PC-9 (cell line): ENCODE results near the gene YEATS4. TPM values are rescaled to one million over a fixed set of nuclear protein-coding genes. Genes with fewer than 3 reads are reported as not detected.

ENCODE experiments used
- BruUV-seq: library from RNA; stranded (reverse); fragments of 400-500 nt; replicated peaks from 2 replicates; lab custom pipeline; 2021; lab: Mats Ljungman, UMichigan
- CTCF ChIA-PET: fragments of 300-600 bp; sonication (Branson Sonifier 250); formaldehyde crosslinking; loops from one replicate; lab custom pipeline; 2022; ENCODE audit warnings: antibody characterized with exemption; lab: Charles Lee
- POLR2A ChIA-PET: fragments of 300-600 bp; sonication (Branson Sonifier 250); formaldehyde crosslinking; loops from one replicate; lab custom pipeline; 2022; ENCODE audit warnings: antibody characterized with exemption; ENCODE audit not compliant: unreplicated experiment; lab: Charles Lee
- DNase-seq, 2 experiments: peaks; one replicate each; pipeline versions ENCODE4 v3.0.0 to v3.0.0-alpha.2; 2015 to 2022; ENCODE audit warnings: mixed read lengths in 1 of 2
- H2AFZ ChIP-seq: fragments of 200-600 bp; sonication (generic); 2 replicates; pipeline ENCODE4 v1.8.1; 2017; ENCODE audit warnings: antibody characterized with exemption
- H3F3A ChIP-seq: fragments of 200-600 bp; sonication (generic); 2 replicates; pipeline ENCODE4 v1.8.1; 2017; ENCODE audit warnings: antibody characterized with exemption, mild to moderate bottlenecking, low read depth; ENCODE audit not compliant: insufficient read depth
- H3K27ac ChIP-seq: fragments of 200-600 bp; sonication (generic); 2 replicates; pipeline ENCODE4 v1.6.1; 2016; ENCODE audit warnings: mixed run types
- H3K27me3 ChIP-seq: fragments of 200-600 bp; sonication (generic); 2 replicates; pipeline ENCODE4 v1.6.1; 2016; ENCODE audit warnings: low read depth, mixed run types; ENCODE audit not compliant: insufficient read depth
- H3K36me3 ChIP-seq: fragments of 200-600 bp; sonication (generic); 2 replicates; pipeline ENCODE4 v1.6.1; 2016; ENCODE audit warnings: low read depth, mixed run types
- H3K4me1 ChIP-seq: fragments of 200-600 bp; sonication (generic); replicated peaks from 2 replicates; pipeline ENCODE4 v1.6.1; 2016; ENCODE audit warnings: mixed run types; ENCODE audit not compliant: insufficient read depth
- H3K4me2 ChIP-seq: fragments of 200-600 bp; sonication (generic); 2 replicates; pipeline ENCODE4 v1.6.1; 2017; ENCODE audit warnings: mixed run types
- H3K4me3 ChIP-seq: fragments of 200-600 bp; sonication (generic); 2 replicates; pipeline ENCODE4 v1.6.1; 2016; ENCODE audit warnings: mixed run types
- H3K79me2 ChIP-seq: fragments of 200-600 bp; sonication (generic); 2 replicates; pipeline ENCODE4 v1.6.1; 2017; ENCODE audit warnings: low read depth, mixed run types
- H3K9me2 ChIP-seq: fragments of 200-600 bp; sonication (generic); 2 replicates; pipeline ENCODE4 v1.8.1; 2017; ENCODE audit warnings: mild to moderate bottlenecking; ENCODE audit not compliant: insufficient read depth
- H3K9me3 ChIP-seq: fragments of 200-600 bp; sonication (generic); 2 replicates; pipeline ENCODE4 v1.8.1; 2016; ENCODE audit warnings: low read depth; ENCODE audit not compliant: insufficient read depth
- H4K20me1 ChIP-seq: fragments of 200-600 bp; sonication (generic); 2 replicates; pipeline ENCODE4 v1.8.1; 2017; ENCODE audit not compliant: insufficient read depth
- CTCF ChIP-seq: fragments of 200-600 bp; sonication (generic); conservative IDR thresholded peaks from 2 replicates; pipeline ENCODE4 v1.6.1; 2017; ENCODE audit warnings: mixed run types, antibody characterized with exemption, mild to moderate bottlenecking, moderate library complexity
- EZH2 ChIP-seq: fragments of 200-600 bp; sonication (generic); IDR thresholded peaks from 2 replicates; pipeline ENCODE4 v1.8.0; 2017; ENCODE audit warnings: antibody characterized with exemption, low read depth
- intact Hi-C: fragments of 100-400 bp; cut with micrococcal nuclease; formaldehyde crosslinking; loops from one replicate; pipeline ENCODE4 v1.10.0; 2022; ENCODE audit not compliant: unreplicated experiment
- total RNA-seq: library from RNA; stranded (reverse); gene quantifications from 2 replicates; pipeline ENCODE4 v1.2.3, GENCODE V29; 2021

YEATS4 gene
- total RNA-seq, 1 experiment from 2014 or later, result 23.5 TPM

- no TSS peak for BruUV-seq
- Histone ChIP-seq H3K27ac (no peak overlapping the region), H3K79me2 (no peaks in the 10 kb centered on the region), H3K27me3 (no peaks in the 10 kb centered on the region), H3K4me2 (no peak overlapping the region), H3K4me1 (no peaks in the 10 kb centered on the region), H2AFZ (no peak overlapping the region), H4K20me1 (peaks cover 3% of the 10 kb centered on the region; the same call in 1 of the 2 replicates), H3K9me2 (no peaks in the 10 kb centered on the region), H3F3A (0 out of 2 replicates have a peak, but pooled peaks cover 4% of the 10 kb centered on the region), H3K4me3 (no peak overlapping the region), H3K36me3 (no peaks in the 10 kb centered on the region), H3K9me3 (no peaks in the 10 kb centered on the region)
- POLR2A ChIA-PET, result no interaction called here
- DNase-seq, result no peak
- CTCF ChIA-PET, result no interaction called here
- intact Hi-C loops, result no loop called here
- TF ChIP-seq CTCF (no peak), EZH2 (no peak)
Measured at GRCh38 chr12:69386921-69387320, 27.4 kb downstream of the YEATS4 start.

- intact Hi-C loops, result no loop called here
- Histone ChIP-seq H3K27me3 (no peaks in the 10 kb centered on the region), H3K4me2 (no peak overlapping the region), H3K4me1 (no peaks in the 10 kb centered on the region), H3K9me3 (no peaks in the 10 kb centered on the region), H3K4me3 (no peak overlapping the region), H3F3A (0 out of 2 replicates have a peak, but pooled peaks cover 4% of the 10 kb centered on the region), H2AFZ (no peak overlapping the region), H3K36me3 (no peaks in the 10 kb centered on the region), H3K27ac (no peak overlapping the region), H3K9me2 (no peaks in the 10 kb centered on the region; the same call in 1 of the 2 replicates), H4K20me1 (peaks cover 3% of the 10 kb centered on the region; the same call in 1 of the 2 replicates), H3K79me2 (no peaks in the 10 kb centered on the region)
- POLR2A ChIA-PET, result interaction anchor here (0.7 kb wide), 1 partner anchor 162 kb away, joined by 12 read pairs; no protein-coding TSS in a partner anchor
- peak in 1 of 2 experiments; percentile 43 for DNase-seq
- peak; percentile 75 for TF ChIP-seq CTCF
- no peak for TF ChIP-seq EZH2
- CTCF ChIA-PET, result no interaction called here
- BruUV-seq, result no TSS peak
Measured at GRCh38 chr12:69388371-69388770, 28.8 kb downstream of the YEATS4 start.

GRCh38 chr12:69389831-69390230 is 30.3 kb downstream of the YEATS4 start:
- POLR2A ChIA-PET, result interaction anchor here (0.7 kb wide), 1 partner anchor 339 kb away, joined by 3 read pairs; no protein-coding TSS in a partner anchor
- Histone ChIP-seq H3K4me1 (no peaks in the 10 kb centered on the region), H3K9me2 (no peaks in the 10 kb centered on the region; the same call in 1 of the 2 replicates), H3K27me3 (no peaks in the 10 kb centered on the region), H3K9me3 (no peaks in the 10 kb centered on the region), H3K79me2 (no peaks in the 10 kb centered on the region), H3K27ac (no peak overlapping the region), H3F3A (0 out of 2 replicates have a peak, but pooled peaks cover 4% of the 10 kb centered on the region), H3K4me3 (no peak overlapping the region), H3K4me2 (no peak overlapping the region), H4K20me1 (peaks cover 3% of the 10 kb centered on the region; the same call in 1 of the 2 replicates), H3K36me3 (no peaks in the 10 kb centered on the region), H2AFZ (no peak overlapping the region)
- intact Hi-C loops, result loop anchor here (2.0 kb wide), 1 partner anchor 181 kb away; no protein-coding TSS in a partner anchor
- DNase-seq, result no peak
- CTCF ChIA-PET, result no interaction called here
- BruUV-seq, result no TSS peak
- no peak for TF ChIP-seq EZH2
- TF ChIP-seq CTCF, result no peak
